B cell (primary cell): ENCODE measurements around the gene BTBD1. TPM values are rescaled to one million over a fixed set of nuclear protein-coding genes. Genes with fewer than 3 reads are reported as not detected.

ENCODE experiments used
- ATAC-seq: fragments of 200-7000 bp; cut with Tn5 transposase; one replicate; pipeline ENCODE4 v1.10.0; 2021; ENCODE audit warnings: low read depth, mild to moderate bottlenecking, moderate number of reproducible peaks, moderate library complexity
- CTCF ChIA-PET: fragments of 350-600 bp; sonication (Branson Sonifier 250); formaldehyde crosslinking; loops from one replicate; lab custom pipeline; 2021; ENCODE audit warnings: antibody characterized with exemption, inconsistent platforms; lab: Charles Lee
- POLR2A ChIA-PET: fragments of 350-600 bp; sonication (Branson Sonifier 250); formaldehyde crosslinking; loops from one replicate; lab custom pipeline; 2021; ENCODE audit warnings: antibody characterized with exemption; lab: Charles Lee
- DNase-seq: peaks from one replicate; pipeline ENCODE4 v3.0.0; 2013
- H2AFZ ChIP-seq: 2 replicates; pipeline ENCODE4 v1.6.1; 2012; ENCODE audit warnings: mild to moderate bottlenecking, low read depth, low read length; ENCODE audit not compliant: insufficient read depth, poor library complexity, severe bottlenecking
- H3K27ac ChIP-seq, 2 donors: 1 replicate in 1 of 2; 2 replicates in 1 of 2; pipeline ENCODE4 v1.5.1; 2012 to 2013; ENCODE audit warnings: low read length in 2 of 2, mild to moderate bottlenecking in 2 of 2, moderate library complexity in 1 of 2
- H3K27me3 ChIP-seq, 4 experiments: fragments of 200-600 bp in 1 of 4; sonication (generic) in 1 of 4; replicated peaks in 1 of 4; 1 replicate in 2 of 4; 2 replicates in 2 of 4; pipeline versions ENCODE4 v1.6.1 to v1.7.0; 2013 to 2016; ENCODE audit warnings: low read length in 3 of 4, mild to moderate bottlenecking in 2 of 4, mixed read lengths in 1 of 4, moderate library complexity in 1 of 4; ENCODE audit not compliant: insufficient read depth in 4 of 4, control insufficient read depth in 3 of 4; ENCODE audit errors: control extremely low read depth in 1 of 4
- H3K36me3 ChIP-seq, 2 experiments: replicated peaks in 1 of 2; 1 replicate in 1 of 2; 2 replicates in 1 of 2; pipeline versions ENCODE4 v1.6.1 to v1.7.1; 2013; ENCODE audit warnings: low read length in 1 of 2; ENCODE audit not compliant: insufficient read depth in 2 of 2, control insufficient read depth in 1 of 2; ENCODE audit errors: control extremely low read depth in 1 of 2, extremely low read depth in 1 of 2
- H3K4me1 ChIP-seq, 2 donors: fragments of 200-600 bp in 1 of 2; sonication (generic) in 1 of 2; 1 replicate in 1 of 2; 2 replicates in 1 of 2; pipeline versions ENCODE4 v1.5.1 to v1.6.1; 2013 to 2017; ENCODE audit warnings: low read length in 2 of 2; ENCODE audit not compliant: control insufficient read depth in 2 of 2, insufficient read depth in 2 of 2
- H3K4me2 ChIP-seq: replicated peaks from 2 replicates; pipeline ENCODE3; 2012; ENCODE audit warnings: mild to moderate bottlenecking, low read depth, low read length; ENCODE audit not compliant: poor library complexity, severe bottlenecking
- H3K4me3 ChIP-seq, 5 experiments: fragments of 200-600 bp in 1 of 5; sonication (generic) in 1 of 5; 1 replicate in 3 of 5; 2 replicates in 2 of 5; pipeline versions ENCODE4 v1.5.1 to v1.7.0; 2011 to 2016; ENCODE audit warnings: low read length in 4 of 5, mild to moderate bottlenecking in 4 of 5, low read depth in 2 of 5, control low read depth in 1 of 5, moderate library complexity in 1 of 5; ENCODE audit not compliant: insufficient read depth in 1 of 5; ENCODE audit errors: control extremely low read depth in 1 of 5, extremely low read depth in 1 of 5
- H3K79me2 ChIP-seq: fragments of 200-600 bp; sonication (generic); one replicate; pipeline ENCODE4 v1.6.0; 2016; ENCODE audit warnings: low read length; ENCODE audit not compliant: control insufficient read depth, insufficient read depth
- H3K9ac ChIP-seq: fragments of 200-600 bp; sonication (generic); 2 replicates; pipeline ENCODE4 v1.6.1; 2017; ENCODE audit warnings: mild to moderate bottlenecking, low read length, moderate library complexity
- H3K9me3 ChIP-seq, 3 donors: one replicate each; pipeline versions ENCODE4 v1.6.1 to v1.7.1; 2013; ENCODE audit warnings: low read length in 2 of 3; ENCODE audit not compliant: control insufficient read depth in 2 of 3, insufficient read depth in 1 of 3; ENCODE audit errors: control extremely low read depth in 1 of 3
- H4K20me1 ChIP-seq: 2 replicates; pipeline ENCODE4 v1.6.0; 2012; ENCODE audit warnings: mild to moderate bottlenecking, low read length; ENCODE audit not compliant: insufficient read depth, control insufficient read depth, poor library complexity, severe bottlenecking
- H3K27ac Mint-ChIP-seq: one replicate; pipeline ENCODE4 v1.8.0; 2021; ENCODE audit warnings: mixed read lengths
- H3K27me3 Mint-ChIP-seq: one replicate; pipeline ENCODE4 v1.8.0; 2021; ENCODE audit warnings: mixed read lengths
- H3K4me1 Mint-ChIP-seq: one replicate; pipeline ENCODE4 v1.8.0; 2021; ENCODE audit warnings: mixed read lengths
- H3K4me3 Mint-ChIP-seq: one replicate; pipeline ENCODE4 v1.8.0; 2021; ENCODE audit warnings: mixed read lengths
- H3K9me3 Mint-ChIP-seq: one replicate; pipeline ENCODE4 v1.8.0; 2022; ENCODE audit warnings: mixed read lengths; ENCODE audit not compliant: insufficient read depth
- EZH2 ChIP-seq: IDR thresholded peaks from 2 replicates; pipeline ENCODE4 v1.6.1; 2012; ENCODE audit warnings: borderline replicate concordance, low read depth, mild to moderate bottlenecking, moderate library complexity, low read length; ENCODE audit not compliant: insufficient read depth, poor library complexity, severe bottlenecking
- WGBS: methylation state at CpG from one replicate; pipeline ENCODE4 v1.1.5; 2013; ENCODE audit warnings: missing lambda C conversion rate; ENCODE audit not compliant: insufficient coverage; 5-methylcytosine and 5-hydroxymethylcytosine counted together
- intact Hi-C: fragments of 100-400 bp; cut with micrococcal nuclease; formaldehyde crosslinking; loops from one replicate; pipeline ENCODE4 v1.10.0; 2022
- polyA plus RNA-seq: library from polyadenylated mRNA; depleted of rRNA; stranded (reverse); fragments of >200 nt; gene quantifications from 2 replicates; pipeline ENCODE4 v1.2.3, GENCODE V29; 2012
- total RNA-seq, 2 donors: library from RNA; stranded (reverse); fragments of 120-200 nt in 1 of 2; gene quantifications; 1 replicate in 1 of 2; 2 replicates in 1 of 2; pipeline versions ENCODE4 v1.2.3 to v1.2.4, GENCODE V29; 2013 to 2022
- TF ChIP-seq, protein P1 (sequence below): fragments of 200-600 bp; IDR thresholded peaks from one replicate; pipeline ENCODE4 v1.8.0; 2022; ENCODE audit warnings: antibody characterized with exemption, mild to moderate bottlenecking

The BTBD1 gene
- total and polyA plus RNA-seq, 2 donors (not counting 1 experiment from before 2014, with no cell fraction given) = 20.7 to 47.5 TPM

DNA sequence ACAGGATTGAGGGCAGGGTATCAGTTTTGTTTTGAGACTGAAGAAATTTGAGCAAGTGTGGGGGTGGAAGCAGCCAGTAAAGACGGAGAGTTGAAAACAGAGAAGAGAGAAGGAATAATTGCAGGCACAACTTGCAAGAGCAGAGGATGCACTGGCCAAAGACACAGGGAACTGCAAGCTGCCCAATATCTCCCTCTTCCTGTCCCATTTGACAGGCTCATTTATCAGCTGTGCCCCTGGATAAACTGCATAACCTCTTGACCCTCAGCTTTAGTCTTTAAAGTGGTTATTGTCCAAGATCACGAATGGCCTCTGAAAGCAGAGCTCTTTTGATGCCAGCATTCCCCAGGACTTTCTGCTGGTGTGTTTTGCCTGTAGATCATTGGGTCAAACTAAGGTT is 86.1 kb downstream of the BTBD1 start:
- Mint-ChIP-seq H3K4me3 (no peak overlapping the region), H3K27me3 (no peaks in the 10 kb centered on the region), H3K4me1 (peaks cover 13% of the 10 kb centered on the region), H3K27ac (no peak overlapping the region), H3K9me3 (no peaks in the 10 kb centered on the region)
- DNase-seq (no peak), ATAC-seq (no peak)
- peaks cover 9% of the 10 kb centered on the region for H3K79me2 ChIP-seq
- H3K4me1 ChIP-seq = peaks cover 6 to 8% of the 10 kb centered on the region in 2 donors
- WGBS = 94% methylated on average over 2 of the region's 2 CpGs
- ChIA-PET CTCF (no interaction called here), POLR2A (no interaction called here)
- no peak overlapping the region for H2AFZ ChIP-seq
- peaks cover 0 to 2% of the 10 kb centered on the region in 2 experiments for H3K36me3 ChIP-seq
- TF ChIP-seq, protein P1, sequence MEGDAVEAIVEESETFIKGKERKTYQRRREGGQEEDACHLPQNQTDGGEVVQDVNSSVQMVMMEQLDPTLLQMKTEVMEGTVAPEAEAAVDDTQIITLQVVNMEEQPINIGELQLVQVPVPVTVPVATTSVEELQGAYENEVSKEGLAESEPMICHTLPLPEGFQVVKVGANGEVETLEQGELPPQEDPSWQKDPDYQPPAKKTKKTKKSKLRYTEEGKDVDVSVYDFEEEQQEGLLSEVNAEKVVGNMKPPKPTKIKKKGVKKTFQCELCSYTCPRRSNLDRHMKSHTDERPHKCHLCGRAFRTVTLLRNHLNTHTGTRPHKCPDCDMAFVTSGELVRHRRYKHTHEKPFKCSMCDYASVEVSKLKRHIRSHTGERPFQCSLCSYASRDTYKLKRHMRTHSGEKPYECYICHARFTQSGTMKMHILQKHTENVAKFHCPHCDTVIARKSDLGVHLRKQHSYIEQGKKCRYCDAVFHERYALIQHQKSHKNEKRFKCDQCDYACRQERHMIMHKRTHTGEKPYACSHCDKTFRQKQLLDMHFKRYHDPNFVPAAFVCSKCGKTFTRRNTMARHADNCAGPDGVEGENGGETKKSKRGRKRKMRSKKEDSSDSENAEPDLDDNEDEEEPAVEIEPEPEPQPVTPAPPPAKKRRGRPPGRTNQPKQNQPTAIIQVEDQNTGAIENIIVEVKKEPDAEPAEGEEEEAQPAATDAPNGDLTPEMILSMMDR = no peak
- no peak for TF ChIP-seq EZH2
- no peak overlapping the region for H3K4me3 ChIP-seq
- no peaks in the 10 kb centered on the region for H3K9me3 ChIP-seq
- H3K9ac ChIP-seq = no peak overlapping the region
- intact Hi-C loops = no loop called here
- H3K27ac ChIP-seq = no peak overlapping the region
- no peaks in the 10 kb centered on the region for H3K27me3 ChIP-seq
- no peaks in the 10 kb centered on the region for H4K20me1 ChIP-seq
- H3K4me2 ChIP-seq = no peak overlapping the region

DNA sequence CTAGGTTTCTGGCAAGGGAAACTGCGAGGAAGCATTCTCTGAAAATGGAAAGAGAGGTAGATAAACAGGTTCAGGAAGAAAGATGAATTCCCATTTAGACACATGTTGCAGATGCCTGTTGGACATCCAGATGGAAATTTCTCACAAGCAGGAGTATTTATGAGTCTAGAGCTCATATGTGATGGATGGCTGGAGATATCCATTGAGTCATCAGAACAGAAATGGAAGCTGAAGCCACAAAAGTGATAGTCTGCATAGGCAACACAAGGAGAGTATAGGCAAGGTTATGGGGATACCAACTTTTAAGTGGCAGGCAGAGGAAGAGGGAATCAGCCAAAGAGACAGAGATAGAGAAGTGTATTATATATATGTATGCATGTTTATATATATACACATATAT is 87.3 kb downstream of the BTBD1 start:
- Histone ChIP-seq H3K36me3 (peaks cover 0 to 2% of the 10 kb centered on the region in 2 experiments), H3K27me3 (no peaks in the 10 kb centered on the region), H3K9me3 (no peaks in the 10 kb centered on the region), H2AFZ (no peak overlapping the region), H3K4me3 (no peak overlapping the region), H3K9ac (no peak overlapping the region), H3K27ac (no peak overlapping the region), H4K20me1 (no peaks in the 10 kb centered on the region), H3K79me2 (no peaks in the 10 kb centered on the region), H3K4me2 (no peak overlapping the region), H3K4me1 (no peaks in the 10 kb centered on the region)
- H3K27ac Mint-ChIP-seq = no peak overlapping the region
- ATAC-seq (no peak), DNase-seq (no peak)
- TF ChIP-seq, protein P1 = no peak
- TF ChIP-seq EZH2 = no peak
- 100% methylated on average over 1 of the region's 1 CpG for WGBS
- H3K27me3 Mint-ChIP-seq = no peaks in the 10 kb centered on the region
- H3K4me3 Mint-ChIP-seq = no peak overlapping the region
- H3K9me3 Mint-ChIP-seq = no peaks in the 10 kb centered on the region
- CTCF ChIA-PET = interaction anchor here (0.9 kb wide), 1 partner anchor 8 kb away, joined by 3 read pairs; no protein-coding TSS in a partner anchor
- POLR2A ChIA-PET = no interaction called here
- intact Hi-C loops = no loop called here
- H3K4me1 Mint-ChIP-seq = peaks cover 1% of the 10 kb centered on the region
